GM19397 (cell line): ENCODE measurements around the gene SPTBN1.
"Not testable (repeated sequence)": the region's sequence is repeated elsewhere in the genome, so short reads cannot be mapped to it uniquely, and the experiment has no call there.

Source experiments
- ATAC-seq: cut with Tn5 transposase; IDR thresholded peaks from one replicate; pipeline ENCODE4 v1.9.1; 2021; ENCODE audit warnings: mild to moderate bottlenecking, moderate library complexity; ENCODE audit not compliant: unreplicated experiment

Gene SPTBN1

GRCh38 chr2:54524226-54524991 is 68.3 kb downstream of the SPTBN1 start:
- ATAC-seq, result no peak

GRCh38 chr2:54525321-54525720 is 69.2 kb downstream of the SPTBN1 start:
- ATAC-seq, result no peak

DNA sequence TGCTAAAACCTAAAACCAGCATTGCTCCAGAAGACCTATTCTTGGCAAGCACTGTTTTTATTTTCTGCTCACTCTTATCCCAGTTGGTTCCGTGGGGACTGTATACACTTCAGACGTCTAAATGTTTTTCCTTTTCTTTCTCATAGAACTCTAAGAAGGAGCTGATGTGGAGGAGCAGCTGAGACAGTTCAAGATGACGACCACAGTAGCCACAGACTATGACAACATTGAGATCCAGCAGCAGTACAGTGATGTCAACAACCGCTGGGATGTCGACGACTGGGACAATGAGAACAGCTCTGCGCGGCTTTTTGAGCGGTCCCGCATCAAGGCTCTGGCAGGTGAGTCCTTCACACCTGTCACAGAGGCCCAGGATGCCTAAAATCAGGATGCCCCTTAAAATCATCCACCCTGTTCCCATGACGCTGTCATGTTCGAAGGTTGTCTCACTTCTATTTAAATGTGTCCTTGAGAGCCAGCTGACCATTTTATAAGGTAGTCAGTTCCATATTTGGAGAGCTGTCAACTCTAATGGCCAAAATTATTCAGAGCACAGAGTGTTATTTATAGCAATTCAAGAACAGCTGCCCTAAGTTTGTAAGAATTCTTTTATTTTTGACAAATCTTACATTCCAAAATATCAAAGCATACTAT is 70.2 kb downstream of the SPTBN1 start:
- ATAC-seq, result no peak

DNA sequence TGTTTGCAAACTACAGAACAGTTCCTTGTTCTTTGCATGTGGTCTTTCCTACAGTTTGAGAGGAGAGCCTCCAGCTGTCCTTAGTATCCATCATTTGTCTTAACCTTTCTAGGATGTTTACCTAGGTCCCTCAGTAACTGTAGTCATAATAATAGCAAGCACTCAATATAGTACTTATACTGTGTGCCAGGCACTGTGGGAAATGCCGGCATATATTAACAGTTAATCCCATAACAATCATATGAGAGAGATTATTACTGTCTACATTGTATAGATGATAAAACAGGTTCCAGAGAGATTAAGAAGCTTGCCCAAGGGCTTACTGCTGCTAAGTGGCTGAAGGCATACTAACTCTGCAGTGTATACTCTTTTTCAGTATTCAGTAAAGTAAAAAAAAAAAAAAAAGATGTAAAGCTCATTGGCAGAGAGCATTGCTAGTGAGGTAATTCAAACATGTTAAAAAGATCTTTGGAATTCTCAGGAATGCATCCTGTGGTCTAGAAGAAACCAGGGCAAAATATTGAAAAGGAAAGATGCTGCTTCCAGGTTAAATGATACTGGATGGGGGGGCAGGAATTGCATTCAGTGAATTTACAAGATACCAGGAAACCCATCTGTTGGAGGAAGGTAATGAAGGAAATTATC is 72.3 kb downstream of the SPTBN1 start:
- ATAC-seq, result no peak

- not testable (repeated sequence) for ATAC-seq
Observed at GRCh38 chr2:54529518-54529917, 73.4 kb downstream of the SPTBN1 start.

GRCh38 chr2:54529935-54530334 is 73.8 kb downstream of the SPTBN1 start:
- ATAC-seq, result no peak

DNA sequence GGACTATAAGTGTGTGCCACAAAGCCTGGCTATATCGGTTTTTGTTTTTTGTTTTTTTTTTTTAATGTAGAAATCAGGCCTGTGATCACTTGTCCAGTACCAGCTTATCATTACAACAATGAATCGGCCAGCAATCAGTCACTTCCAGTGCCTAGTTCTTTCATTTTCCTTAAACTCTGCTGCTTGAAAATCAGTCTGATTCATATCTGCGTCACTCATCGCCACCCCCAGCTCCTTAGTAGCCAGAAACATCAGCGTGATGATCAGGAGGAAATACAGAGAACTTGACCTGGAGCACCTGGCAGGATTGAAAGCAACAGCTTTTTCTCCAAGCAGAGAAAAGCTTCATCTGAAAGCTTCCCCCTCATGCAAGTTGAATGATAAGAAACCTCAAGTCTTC is 75.4 kb downstream of the SPTBN1 start:
- no peak for ATAC-seq

GRCh38 chr2:54534221-54534620 is 78.1 kb downstream of the SPTBN1 start:
- ATAC-seq, result no peak

DNA sequence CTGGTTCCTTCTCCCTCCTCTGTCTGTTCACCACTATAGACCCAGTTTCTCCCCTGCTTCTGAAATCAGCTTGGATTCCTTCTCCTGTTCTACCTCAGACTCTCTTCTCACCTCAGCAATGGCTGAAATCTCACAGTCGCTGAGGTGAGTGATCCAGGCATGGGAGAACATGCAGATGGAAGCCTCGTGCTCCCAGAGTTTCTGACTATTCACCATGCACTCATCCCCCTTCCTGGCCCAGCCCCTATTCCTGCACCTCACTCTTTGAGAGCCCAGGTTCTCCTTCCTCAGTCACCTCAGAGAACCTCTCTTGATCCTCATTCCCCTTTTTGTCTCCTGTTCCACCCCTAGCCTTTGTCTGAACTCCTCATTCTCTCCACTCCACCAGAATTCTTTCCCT is 78.5 kb downstream of the SPTBN1 start:
- no peak for ATAC-seq

- ATAC-seq, result no peak
Observed at GRCh38 chr2:54535599-54536195, 79.6 kb downstream of the SPTBN1 start.

GRCh38 chr2:54536720-54537119 is 80.6 kb downstream of the SPTBN1 start:
- no peak for ATAC-seq

- no peak for ATAC-seq
Observed at GRCh38 chr2:54538537-54538936, 82.4 kb downstream of the SPTBN1 start.

DNA sequence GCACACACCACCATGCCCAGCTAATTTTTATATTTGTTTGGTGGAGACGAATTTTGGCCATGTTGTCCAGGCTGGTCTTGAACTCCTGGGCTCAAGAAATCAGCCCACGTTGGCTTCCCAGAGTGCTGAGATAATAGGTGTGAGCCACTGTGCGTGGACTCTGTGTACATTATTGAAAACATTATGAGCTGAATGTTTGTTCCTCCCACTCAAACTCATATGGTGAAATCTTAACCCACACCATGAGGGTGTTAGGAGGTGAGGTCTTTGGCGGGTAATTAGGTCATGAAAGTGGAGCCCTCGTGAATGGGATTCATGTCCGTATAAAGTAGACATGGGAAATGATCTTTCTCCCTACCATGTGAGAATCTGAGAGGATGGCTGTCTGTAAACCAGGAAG is 83.6 kb downstream of the SPTBN1 start:
- ATAC-seq, result no peak

- ATAC-seq, result no peak
Observed at GRCh38 chr2:54540194-54540593, 84.1 kb downstream of the SPTBN1 start.

DNA sequence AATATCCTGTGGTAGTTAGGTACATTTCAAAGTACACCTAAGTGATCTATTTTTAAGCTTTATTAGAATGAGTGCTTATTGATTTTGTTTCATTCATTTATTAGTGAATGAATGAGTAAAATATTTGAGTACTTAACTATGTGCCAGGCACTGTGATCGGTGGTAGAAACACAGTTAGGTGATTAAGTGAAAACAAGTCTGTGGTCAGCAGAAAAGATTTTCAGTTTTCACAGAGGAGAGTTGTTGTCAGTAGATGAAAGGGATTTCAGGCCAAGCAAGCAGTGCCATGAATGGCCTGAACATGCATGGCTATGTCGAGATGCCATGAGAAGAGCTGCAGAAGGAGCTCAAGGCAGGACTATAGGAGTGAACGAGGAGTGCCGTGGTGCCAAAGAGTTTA is 85.9 kb downstream of the SPTBN1 start:
- ATAC-seq, result no peak

GRCh38 chr2:54543733-54544396 is 87.7 kb downstream of the SPTBN1 start:
- no peak for ATAC-seq

DNA sequence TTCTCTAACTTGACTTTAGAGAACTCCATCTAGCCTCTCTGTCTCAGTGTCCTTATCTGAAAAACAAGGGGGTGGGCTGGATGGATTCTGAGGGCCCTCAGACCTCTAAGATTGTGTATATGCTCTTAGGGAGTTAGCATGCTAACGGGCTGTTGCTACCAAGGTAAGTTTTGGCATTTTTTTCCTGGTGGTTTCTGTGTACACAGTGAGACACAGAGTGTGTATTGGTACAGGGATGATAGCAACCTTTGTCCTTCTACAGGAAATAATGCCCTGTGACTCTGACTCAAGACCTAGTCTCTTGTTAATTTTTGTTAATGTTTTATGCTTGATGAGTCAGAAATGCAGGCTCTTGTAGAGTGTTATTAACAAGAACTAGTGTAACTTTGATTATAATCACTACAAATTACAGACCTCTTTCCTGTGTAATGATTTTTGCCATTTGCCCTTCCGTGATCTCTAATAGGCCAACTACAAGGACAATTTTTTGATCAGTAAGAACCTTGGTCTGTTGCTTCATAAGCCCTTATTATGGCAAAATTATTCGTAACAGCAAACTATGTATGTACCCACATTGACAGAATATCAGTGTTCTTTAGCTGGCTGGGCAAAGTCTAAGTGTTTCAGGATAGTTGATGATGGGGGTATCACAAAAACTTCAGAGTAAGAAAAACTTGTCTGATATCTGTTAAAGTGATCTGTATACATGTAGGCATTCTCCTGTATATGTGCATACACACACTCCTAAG is 89.7 kb downstream of the SPTBN1 start:
- peak; percentile 59 for ATAC-seq

- ATAC-seq, result no peak
Observed at GRCh38 chr2:54546518-54546917, 90.4 kb downstream of the SPTBN1 start.

DNA sequence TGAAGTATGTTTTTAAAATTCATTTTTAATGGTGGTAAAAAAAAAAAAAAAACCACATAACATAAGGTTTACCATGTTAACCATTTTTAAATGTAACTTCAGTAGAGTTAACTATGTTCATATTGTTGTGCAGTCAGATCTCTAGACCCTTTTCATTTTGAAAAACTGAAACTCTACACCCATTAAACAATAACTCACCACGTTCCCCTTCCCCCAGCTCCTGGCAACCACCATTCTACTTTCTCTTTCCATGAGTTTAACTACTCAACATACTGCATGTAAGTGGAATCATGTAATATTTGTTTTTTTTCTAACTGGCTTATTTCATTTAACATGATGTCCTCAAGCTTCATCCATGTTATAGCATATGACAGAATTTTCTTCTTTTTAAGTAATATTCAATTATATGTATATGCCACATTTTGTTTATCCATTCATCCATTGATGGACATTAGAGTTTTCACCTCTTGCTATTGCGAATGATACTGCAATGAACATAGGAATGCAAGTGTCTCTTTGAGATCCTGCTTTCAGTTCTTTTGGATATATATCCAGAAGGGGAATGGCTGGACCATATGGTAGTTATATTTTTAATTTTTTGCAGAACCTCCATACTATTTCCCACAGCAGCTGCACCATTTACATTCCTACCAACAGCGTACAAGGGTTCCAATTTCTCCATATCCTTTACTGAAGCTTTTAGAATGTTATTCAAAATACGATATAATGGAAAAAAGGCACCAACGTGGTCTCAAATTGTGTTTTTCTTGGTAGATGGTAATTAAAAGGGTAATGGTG is 91.0 kb downstream of the SPTBN1 start:
- ATAC-seq, result peak; percentile 40

- no peak for ATAC-seq
Observed at GRCh38 chr2:54549430-54549829, 93.3 kb downstream of the SPTBN1 start.
